HG03460 (cell line): Measurements from ENCODE around the gene NHLH2.

Experiments
- ATAC-seq: cut with Tn5 transposase; IDR thresholded peaks from one replicate; pipeline ENCODE4 v1.9.1; 2021; ENCODE audit not compliant: unreplicated experiment

Gene NHLH2

GRCh38 chr1:115805597-115805996 lies 35.3 kb downstream of the NHLH2 start:
- no peak for ATAC-seq

GRCh38 chr1:115802416-115802815 lies 38.5 kb downstream of the NHLH2 start:
- ATAC-seq, result no peak

GRCh38 chr1:115797486-115797885 lies 43.4 kb downstream of the NHLH2 start:
- ATAC-seq, result no peak

- no peak for ATAC-seq
Measured at GRCh38 chr1:115796897-115797296, 44.0 kb downstream of the NHLH2 start.

- ATAC-seq, result no peak
Measured at GRCh38 chr1:115796036-115796435, 44.9 kb downstream of the NHLH2 start.

GRCh38 chr1:115794976-115795639 lies 45.8 kb downstream of the NHLH2 start:
- ATAC-seq, result no peak

GRCh38 chr1:115793162-115793561 lies 47.8 kb downstream of the NHLH2 start:
- no peak for ATAC-seq

- no peak for ATAC-seq
Measured at GRCh38 chr1:115791816-115792215, 49.1 kb downstream of the NHLH2 start.

- no peak for ATAC-seq
Measured at GRCh38 chr1:115790846-115791245, 50.1 kb downstream of the NHLH2 start.

GRCh38 chr1:115790356-115790755 lies 50.6 kb downstream of the NHLH2 start:
- ATAC-seq, result no peak
